HG02852 (cell line): ENCODE measurements around the gene LAMA5.

Source experiments
- ATAC-seq: cut with Tn5 transposase; IDR thresholded peaks from one replicate; pipeline ENCODE4 v1.9.1; 2021; ENCODE audit warnings: mild to moderate bottlenecking, moderate library complexity; ENCODE audit not compliant: unreplicated experiment

Gene LAMA5

DNA sequence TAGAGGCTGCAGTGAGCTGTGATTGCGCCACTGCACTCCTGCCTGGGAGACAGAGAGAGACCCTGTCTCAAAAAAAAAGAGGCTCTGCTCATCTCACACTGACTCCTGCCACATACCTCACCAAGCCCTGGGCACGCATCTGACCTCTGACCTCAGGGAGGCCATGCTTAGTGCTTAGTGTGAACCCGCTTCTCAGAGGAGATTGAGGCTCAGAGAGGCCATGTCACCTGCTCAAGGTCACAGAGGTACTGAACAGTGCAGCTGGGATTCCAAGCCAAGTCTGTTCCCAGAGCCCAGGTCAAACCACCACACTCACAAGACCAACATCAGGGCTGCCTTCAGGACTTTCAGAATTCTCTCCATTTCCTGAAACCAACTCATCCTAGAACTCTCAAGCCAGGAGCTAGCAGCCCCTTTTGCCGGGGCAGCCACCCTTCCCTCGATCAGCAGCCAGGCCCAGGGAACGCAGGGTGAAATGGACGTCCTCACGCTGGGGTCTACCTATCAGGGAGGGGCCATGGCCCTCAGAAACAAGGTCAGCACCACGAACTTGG is 37.1 kb upstream of the LAMA5 start:
- no peak for ATAC-seq

DNA sequence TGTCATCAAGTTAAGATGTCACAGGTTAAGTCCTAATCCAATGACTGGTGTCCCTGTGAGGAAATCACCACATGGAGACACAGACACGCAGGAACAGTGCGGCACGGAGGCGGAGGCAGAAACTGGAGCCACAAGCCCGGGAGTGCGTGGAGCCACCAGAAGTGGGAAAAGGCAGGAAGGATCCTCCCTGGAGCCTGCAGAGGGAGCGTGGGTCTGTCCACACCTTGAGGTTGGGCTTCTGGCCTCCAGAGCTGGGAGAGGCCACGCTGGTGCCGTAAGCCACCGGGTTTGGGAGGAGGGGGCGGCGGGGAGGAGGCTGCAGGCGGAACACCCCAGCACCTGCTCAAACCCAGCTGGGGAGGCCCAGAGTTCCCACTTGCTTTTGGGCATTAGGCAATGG is 36.2 kb upstream of the LAMA5 start:
- ATAC-seq = no peak

DNA sequence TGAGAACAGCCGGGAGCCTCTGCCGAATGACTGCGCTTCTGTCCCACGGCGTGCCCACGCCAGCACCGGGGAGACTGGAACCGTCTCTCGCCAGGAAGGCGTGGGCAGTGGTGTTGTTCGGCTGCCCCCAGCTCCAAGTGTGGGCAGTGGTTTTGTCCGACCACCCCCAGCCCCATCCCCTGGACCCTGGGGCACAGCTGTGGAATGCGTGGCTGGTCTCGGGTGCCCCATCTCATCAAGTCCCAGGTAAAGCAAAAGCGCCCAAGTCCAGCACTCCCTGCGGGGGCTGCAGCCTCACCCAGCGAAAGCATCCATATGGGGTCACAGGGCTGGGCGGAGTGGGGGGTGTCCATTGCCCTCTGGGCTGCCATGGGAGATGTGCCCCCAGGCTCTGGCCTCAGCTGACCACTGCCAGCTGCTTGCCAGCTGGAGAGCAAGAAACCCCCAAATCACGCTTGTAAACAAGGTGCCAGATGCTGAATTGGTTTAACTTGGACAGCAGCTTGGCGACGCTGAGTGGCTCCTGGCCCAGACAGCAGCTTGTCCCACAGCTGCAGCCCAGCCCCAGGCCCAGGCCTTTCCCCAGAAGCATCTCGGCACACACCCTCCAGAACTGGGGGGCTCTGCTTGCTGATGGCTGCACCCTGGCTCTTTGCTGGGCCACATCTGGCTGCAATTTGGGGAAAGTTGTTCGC is 35.5 kb upstream of the LAMA5 start:
- no peak for ATAC-seq

DNA sequence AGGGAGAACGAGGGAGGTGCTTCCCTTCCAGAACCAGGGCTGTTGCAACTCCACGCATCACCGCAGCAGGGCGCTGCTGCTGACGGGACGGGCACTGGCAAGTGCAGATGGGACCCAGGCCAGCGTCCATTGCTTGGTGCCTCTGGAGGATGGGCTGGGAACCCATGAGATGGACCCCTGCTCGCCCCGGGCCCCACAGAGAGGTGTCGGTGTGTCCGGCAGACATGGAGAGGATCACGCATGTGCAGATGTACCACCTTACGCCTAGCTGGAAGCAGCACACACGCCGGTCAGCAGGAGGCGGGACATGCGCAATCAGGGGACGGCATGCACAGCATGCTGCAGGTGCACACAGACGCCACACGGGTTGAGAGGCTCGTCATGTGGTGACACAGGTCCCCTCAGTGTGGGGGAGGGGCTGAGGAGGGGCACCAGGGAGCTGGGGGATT is 34.2 kb upstream of the LAMA5 start:
- no peak for ATAC-seq

DNA sequence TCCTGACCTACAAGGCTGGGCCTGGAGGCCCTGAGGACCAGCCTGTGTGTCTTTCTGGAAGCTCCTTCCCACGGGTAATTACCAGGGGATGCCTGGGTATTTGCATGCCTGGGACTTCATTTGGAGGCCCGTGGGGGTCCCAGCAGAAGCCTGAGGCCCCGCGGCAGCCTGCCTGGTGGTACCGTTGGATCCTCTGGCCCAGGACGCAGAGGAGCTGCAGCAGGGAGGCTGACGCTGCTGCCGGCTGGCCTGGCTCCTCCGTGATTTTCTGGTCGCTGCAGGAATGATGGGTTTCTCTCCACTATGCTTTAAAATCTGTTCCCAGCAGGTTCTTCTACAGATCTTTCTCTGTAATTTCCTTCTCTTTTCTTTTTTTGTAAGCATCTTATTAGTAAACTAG is 33.4 kb upstream of the LAMA5 start:
- ATAC-seq = no peak

DNA sequence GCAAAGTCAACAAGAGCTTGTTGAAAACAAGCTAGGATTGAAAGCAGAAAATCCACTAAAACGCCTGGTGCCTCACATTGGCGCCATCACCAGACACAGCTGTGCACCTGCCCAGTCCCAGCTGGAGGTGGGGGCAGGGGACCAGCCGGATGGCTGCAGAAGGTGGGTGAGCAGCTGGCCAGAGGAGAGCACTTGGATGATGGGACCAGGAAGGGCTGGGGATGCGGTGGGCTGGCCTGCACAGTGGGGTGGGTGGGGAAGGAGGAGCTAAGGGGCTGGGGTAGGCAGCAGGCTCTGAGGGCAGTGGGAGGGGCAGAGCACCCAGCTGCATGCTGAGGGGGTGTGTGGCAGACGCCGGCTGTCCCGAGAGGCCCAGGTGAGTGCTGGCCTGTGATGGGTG is 32.9 kb upstream of the LAMA5 start:
- ATAC-seq = no peak

DNA sequence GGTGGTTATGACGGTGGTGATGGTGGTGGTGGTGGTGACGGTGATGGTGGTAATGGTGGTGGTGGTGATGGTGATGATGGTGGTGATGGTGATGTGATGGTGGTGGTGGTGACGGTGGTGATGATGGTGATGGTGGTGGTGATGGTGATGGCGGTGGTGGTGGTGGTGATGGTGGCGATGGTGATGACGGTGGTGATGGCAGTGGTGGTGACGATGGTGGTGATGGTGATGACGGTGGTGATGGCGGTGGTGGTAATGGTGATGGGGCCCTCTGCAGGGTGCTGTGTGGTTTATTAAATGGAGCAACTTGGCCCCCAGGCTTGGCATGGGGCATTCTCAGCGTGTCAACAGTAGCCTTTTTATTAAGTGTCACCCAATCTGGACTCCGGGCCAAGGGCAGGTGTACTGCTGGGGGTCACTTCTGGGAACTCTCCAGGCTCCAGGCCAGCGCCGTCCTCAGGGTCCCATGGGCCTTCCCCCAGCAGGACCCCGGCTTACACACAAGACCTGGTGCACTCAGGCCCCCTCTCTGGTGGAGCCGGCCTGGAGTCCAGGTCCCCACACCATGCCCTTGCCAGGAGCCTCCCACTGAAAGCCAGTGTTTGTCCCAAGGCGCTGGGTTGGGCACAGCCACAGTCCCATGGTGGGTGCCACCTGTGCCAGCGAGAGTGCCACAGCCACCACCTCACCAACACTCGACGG is 31.2 kb upstream of the LAMA5 start:
- ATAC-seq = no peak

DNA sequence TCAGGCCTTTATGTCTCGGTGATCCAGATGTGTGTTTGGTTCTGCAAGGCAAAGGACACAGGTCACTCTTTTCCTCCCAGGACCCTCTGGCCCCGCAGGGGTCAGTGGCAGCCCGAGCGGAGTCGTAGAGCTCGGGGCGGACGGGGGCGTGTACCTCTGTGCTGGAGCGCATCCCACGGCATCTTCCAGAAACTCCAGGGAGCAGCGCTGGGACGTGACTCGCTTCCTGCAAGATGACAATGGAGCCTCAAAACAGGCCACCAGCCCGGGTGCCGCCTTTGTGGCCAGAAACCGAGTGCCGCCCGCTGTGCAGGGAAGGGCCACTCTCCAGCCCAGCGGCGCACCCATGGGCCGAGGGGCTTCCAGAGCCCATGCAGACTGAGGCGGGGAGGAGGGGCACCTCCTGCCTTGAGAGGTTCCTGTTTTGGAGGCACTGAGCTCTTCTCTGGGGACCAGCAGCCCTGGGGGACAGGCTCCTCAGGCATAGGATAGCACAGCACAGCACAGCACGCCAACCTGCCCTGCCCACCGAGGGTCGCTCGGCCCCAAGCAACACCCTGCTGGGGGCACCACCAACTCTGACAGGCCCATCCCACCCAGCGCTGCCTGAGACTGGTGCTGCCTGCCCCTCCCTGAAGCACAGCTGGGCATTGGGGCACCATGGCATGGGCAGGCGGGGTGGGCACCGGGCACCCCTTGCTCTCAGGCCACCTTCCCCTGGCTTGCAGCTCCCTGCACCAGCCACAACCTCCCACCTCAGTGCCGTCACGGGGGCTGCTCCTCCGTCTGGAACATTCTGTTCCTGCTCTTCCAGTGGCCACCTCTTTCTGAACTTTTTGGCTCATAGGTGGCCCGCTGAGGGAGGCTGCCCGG is 29.5 kb upstream of the LAMA5 start:
- ATAC-seq = no peak

DNA sequence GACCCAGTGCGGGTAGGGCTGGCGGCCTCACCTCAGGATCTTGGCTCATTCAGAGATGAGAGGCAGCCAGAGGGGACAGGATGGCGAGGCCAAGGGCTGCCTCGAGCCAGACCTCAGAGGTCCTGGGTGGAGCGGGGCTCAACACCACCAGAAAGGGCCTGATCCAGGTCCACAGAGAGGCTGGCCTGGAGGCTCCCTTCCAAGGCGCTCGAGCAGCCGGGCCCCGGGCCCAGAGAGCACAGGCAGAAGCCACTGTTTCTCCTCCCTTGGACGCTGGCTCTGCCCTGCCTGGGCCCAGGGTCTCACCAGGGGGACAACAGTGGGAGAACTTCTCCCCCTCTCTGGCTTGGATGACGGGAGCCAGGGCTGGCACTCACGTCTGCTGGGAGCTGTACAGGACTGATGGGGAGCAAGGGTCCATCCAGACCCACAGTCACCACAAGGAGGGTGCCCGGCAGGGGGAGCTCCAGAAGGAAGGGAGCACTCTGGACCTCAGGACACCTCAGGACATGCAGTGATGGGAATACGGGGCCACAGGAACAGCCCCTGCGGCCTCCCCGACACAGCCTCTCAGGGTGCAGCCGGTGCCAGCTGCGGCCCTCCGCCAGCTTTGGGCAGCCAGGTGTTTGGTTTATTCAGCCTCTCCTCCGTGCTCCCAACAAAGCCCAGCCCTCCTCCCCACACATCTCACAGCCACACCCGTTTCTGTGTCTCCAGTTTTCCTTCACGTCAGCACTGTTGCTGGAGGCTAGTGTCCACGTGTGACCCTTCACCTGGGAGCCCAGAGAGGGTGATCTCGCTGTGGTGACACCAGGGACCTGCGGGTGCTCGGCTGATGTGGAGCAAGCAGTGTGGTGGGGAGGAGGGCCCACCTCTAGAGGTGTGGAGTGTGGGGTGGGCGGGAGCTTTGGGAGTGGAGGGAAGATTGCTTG is 28.5 kb upstream of the LAMA5 start:
- ATAC-seq = no peak

DNA sequence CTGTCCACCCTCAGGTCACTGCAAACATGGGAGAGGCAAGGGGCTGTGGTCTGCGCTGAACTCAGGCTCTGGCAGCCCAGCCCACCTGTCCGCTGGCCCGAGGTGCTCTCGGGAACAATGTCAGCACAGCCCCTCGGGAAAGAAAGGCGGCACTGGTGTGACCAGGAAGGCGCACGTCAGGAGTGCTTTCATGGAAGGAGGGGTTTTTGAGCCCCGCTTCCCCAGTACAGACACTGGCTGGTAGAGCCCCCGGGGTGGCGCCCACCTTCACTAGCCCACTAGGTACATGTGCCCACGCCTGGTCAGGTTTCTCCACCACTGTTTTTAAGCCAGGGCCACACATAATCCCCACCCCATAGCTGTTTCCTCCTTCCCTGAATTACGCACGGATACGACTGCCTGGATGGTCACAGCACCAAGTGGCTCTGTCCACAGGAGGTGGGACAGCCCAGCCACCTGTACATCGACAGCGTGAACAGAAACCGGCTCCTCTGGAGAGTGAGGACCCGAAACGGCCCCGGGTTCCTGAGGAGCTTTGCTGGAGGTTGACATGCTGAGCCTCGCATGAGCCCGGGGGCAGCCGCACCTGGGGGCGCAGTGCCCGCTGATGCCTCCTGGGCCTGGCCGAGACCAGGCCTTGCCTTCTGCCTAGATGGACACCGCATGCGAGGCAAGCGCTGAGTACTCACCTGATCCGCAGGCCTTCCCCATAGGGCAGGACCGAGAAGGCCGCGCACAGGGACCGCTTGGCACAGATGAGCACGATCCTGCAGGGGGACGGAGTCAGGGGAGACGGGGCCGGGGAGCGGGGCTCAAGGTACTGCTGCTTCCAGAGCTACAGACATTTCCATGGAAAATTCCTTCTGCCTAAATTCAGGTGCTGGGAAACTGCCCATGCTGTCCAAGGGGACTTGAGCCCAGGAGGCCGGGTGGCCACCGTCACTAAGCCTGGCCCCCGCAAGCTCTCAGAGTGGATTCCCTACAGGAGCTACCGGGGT is 27.4 kb upstream of the LAMA5 start:
- no peak for ATAC-seq

DNA sequence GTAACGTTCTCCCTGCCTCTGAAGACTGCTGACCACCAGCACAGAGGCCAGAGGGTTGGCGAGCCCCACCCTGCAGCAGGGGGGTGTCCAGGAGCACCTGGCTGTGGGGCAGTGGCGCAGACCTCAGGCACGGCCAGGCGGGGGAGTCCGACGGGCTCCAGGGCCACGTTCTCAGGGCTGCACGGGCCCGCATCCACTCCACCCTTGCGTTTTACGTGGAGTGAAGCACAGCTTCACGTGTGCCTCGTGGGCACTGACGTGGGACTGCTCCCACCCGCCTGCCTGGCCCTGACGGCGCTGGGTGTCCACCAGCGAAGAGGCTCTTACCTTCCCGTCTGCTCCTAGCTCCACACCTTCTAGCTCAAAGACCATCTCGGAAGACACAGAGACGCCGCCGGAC is 26.7 kb upstream of the LAMA5 start:
- ATAC-seq = no peak

DNA sequence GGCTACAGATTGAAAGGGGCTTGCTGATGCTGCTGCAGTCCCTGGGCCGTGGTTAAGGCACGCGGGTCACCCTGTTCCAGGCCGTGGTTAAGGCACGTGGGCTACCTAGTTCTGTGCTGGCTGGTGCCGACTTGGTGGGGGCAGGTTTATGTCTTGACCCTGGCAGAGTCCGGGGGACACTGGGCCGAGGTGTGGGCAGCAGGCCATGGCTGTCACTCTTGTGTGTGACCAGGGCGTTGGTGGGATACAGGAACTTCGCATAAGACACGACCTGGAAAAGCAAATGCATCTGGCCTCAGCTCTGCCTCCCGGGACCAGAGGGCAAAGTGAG is 26.2 kb upstream of the LAMA5 start:
- ATAC-seq = no peak

DNA sequence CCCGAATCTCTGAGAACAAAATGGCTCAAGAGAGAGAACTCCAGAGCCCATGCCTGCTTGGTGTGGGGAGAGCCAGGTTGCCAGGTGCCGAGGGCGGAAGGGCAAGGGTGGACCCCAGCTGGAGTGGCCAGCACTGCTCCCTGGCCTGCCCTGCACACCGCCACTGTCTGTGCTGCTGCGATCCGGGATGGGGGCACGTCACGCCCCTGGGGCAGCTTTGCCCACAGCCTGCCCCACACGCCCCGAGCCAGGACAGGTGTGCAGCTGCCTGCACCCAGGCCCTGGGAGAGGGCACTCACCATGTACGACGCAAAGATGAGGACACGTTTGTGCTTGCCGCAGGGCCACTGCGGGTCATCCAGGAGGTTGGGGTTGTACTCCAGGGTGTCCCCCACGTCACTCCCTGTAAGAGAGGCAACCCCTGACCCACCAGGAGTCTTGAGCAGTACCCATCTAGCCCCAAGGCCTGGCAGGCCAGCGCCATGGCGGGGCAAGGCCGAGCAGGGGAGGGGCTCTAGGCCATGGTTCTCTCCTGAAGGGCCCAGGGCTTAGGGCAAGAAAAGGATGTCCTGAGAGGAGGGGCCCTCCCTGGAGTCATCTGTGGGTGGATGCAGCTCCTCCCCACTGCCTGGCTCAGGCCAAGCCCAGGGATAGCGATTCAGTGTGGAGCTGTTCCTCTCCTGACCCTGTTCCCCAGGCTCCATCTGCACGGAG is 25.7 kb upstream of the LAMA5 start:
- ATAC-seq = no peak

DNA sequence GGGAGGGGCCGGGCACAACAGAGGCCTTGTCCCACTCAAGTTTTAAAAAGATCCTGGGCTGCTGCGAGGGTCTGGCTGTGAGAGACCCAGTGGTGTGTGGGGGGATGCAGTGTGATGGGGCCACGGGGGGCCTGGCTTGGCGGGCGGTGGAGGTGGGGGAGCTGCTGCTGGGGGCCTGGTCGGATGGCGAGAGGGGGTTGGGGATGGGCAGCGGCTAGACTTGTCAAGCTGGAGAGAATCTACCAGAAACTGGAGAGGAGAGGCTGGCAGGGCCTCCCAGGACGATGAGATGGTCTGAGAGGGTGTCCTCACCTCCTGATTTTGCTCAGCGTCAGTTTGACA is 24.9 kb upstream of the LAMA5 start:
- no peak for ATAC-seq

DNA sequence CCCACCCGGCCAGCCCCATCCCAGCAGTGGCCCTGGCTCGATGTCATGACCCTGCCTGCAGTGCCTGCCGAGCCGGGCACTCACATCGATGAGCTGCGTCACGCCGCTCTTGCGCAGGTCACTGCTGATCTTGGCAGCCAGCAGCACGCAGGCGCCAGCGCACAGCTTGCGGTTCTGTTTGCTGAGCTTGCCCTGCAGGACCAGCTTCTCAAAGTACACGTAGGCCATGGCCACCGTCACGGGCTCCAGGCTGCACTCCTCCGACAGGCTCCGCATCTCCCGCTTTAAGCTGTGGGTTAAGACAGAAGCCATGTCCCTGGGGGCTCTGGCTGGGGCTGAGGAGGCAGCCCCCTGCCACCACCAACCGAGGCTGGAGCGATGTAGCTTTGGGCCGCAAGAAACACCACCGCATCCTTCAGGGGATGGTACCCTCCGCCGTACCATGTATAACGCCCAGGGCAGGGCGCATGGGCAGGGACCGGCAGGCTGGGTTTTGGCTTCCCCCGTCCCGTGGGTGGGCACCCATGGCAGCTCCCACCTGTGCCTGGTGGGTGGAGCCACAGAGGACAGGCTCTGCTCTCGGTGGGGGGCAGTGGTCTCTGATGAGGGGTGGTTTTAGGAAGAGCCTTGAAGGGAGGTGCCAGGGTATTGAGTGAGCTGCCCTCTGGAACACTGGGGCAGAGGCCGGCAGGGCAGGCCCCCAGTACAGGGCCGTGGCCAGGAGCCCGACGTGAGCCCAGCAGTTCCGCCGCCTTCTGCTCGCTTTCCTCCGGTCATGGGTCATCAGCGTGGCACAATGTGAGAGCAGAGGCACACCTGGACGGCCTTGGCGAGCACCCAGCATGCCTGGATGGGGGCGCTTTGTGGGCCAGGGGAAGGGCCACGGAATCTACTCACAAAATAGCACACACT is 24.3 kb upstream of the LAMA5 start:
- ATAC-seq = no peak

DNA sequence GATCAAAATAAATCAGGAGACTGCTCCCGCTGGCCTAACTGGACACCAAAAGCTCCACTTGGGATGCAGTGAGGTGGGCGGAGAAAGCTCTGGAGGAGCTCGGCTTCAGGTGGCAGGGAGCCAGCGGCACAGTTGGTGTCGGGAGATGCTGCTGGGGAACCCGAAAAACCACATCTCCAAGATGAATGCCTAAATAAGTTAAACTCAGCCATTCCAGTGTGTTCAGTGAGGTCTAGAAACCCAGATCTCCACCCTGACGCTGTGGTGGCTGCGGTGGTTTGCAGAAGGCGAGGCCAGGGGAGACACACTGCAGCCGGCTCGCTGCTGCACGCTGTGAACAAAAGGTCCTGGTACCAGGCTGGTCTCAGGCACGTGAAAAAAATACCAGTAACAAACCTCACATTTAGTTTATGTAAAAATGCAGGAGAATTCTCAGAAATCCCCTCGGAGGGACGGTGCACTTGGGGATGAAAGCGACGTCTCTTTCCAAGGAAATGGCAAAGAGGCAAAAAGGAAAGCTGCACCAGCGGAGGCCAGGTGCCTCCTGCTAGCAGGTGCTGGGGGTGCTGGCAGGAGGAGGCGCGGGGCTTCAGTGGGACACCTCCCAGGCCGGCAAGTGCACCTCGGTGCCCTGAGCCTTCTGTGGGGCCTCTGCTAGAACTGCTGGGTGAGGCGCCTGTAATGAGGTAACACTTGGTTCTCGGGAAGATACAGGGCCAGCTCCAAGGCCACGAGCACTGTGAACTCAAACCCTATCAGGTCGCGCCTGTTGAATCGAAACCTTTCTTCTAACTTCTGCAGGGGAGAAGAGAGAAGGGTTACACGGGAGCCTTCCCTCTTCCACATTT is 23.4 kb upstream of the LAMA5 start:
- no peak for ATAC-seq

DNA sequence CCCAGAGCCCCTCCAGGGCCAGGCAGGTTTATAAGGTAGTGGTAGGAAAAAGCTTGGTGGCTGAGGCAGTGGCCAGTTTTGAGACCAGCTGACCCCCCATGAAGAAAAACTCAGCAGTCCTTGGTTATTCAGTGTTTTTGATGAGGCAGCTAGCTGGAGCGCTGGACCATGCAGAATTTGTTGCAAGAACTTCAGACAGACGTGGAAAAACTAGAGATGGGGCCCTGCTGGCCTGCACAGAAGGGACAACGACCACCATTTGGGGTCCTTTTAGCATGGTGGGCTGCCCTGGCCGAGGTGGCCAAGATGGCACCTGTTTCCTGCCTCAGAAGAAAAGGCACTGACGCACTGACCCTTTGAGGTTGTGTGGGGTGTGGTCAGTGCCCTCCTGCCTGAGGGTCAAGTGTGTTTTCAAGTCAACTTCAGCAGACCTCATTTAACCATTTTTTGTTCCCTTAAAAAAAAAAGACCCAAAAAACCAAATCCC is 22.5 kb upstream of the LAMA5 start:
- ATAC-seq = no peak
